Esophagus muscularis mucosa (tissue), 4 donors: ENCODE results near the gene SIDT1. TPM values are rescaled to one million over a fixed set of nuclear protein-coding genes. Genes with fewer than 3 reads are reported as not detected.

Experiments used
- DNase-seq: peaks from one replicate; pipeline ENCODE4 v3.0.0-alpha.2; 2017; ENCODE audit errors: extremely low spot score
- H3K27ac ChIP-seq, 4 donors: fragments of 200-600 bp; sonication (generic); replicated peaks in 1 of 4; 1 replicate in 3 of 4; 2 replicates in 1 of 4; pipeline ENCODE4 v1.5.1; 2016 to 2019; ENCODE audit warnings: mild to moderate bottlenecking in 1 of 4
- H3K27me3 ChIP-seq, 4 donors: fragments of 200-600 bp; sonication (generic); one replicate each; pipeline versions ENCODE4 v1.5.1 to v1.6.0; 2016 to 2019
- H3K36me3 ChIP-seq, 4 donors: fragments of 200-600 bp; sonication (generic); one replicate each; pipeline ENCODE4 v1.5.1; 2016 to 2019
- H3K4me1 ChIP-seq, 4 donors: fragments of 200-600 bp; sonication (generic); one replicate each; pipeline ENCODE4 v1.5.1; 2016 to 2019
- H3K4me3 ChIP-seq, 4 donors: fragments of 200-600 bp; sonication (generic); 1 replicate in 2 of 4; 2 replicates in 2 of 4; pipeline ENCODE4 v1.5.1; 2016 to 2019; ENCODE audit warnings: mild to moderate bottlenecking in 4 of 4, moderate library complexity in 1 of 4
- H3K9me3 ChIP-seq, 4 donors: fragments of 200-600 bp; sonication (generic); 1 replicate in 3 of 4; 2 replicates in 1 of 4; pipeline ENCODE4 v1.5.1; 2016 to 2019
- CTCF ChIP-seq, 3 experiments: fragments of 200-600 bp in 2 of 3; fragments of 450-650 bp in 1 of 3; sonication (generic) in 2 of 3; IDR thresholded peaks; one replicate each; pipeline ENCODE4 v1.5.1; 2017 to 2019; ENCODE audit warnings: antibody characterized with exemption in 3 of 3, mild to moderate bottlenecking in 2 of 3, moderate library complexity in 1 of 3
- EP300 ChIP-seq: sonication (generic); formaldehyde crosslinking; IDR thresholded peaks from one replicate; pipeline ENCODE4 v1.6.1; 2017; ENCODE audit warnings: antibody characterized with exemption
- POLR2A ChIP-seq: fragments of 450-650 bp; IDR thresholded peaks from one replicate; pipeline ENCODE4 v1.6.1; 2017; ENCODE audit warnings: antibody characterized with exemption, moderate library complexity, mild to moderate bottlenecking, low read depth
- POLR2AphosphoS5 ChIP-seq, 2 donors: sonication (generic); formaldehyde crosslinking; IDR thresholded peaks; one replicate each; pipeline ENCODE4 v1.6.1; 2017; ENCODE audit warnings: antibody characterized with exemption in 2 of 2
- WGBS: methylation state at CpG from one replicate; pipeline ENCODE4 v1.1.5; 2018; 5-methylcytosine and 5-hydroxymethylcytosine counted together
- intact Hi-C: fragments of 100-400 bp; cut with DNase I; formaldehyde crosslinking; loops from one replicate; pipeline ENCODE4 v1.15.1; 2023
- total RNA-seq, 4 donors: library from RNA; depleted of rRNA; stranded (reverse); fragments of >200 nt; gene quantifications; one replicate each; pipeline versions ENCODE4 v1.1.0 to v1.2.1, GENCODE V29; 2016

Gene SIDT1
- total RNA-seq = 1 to 10 TPM; 1.2 to 3.8 (median 1.9) TPM

- no peak for TF ChIP-seq EP300
- TF ChIP-seq CTCF (IDR thresholded peaks at IDR 0.05) = peak in 1 of 3 experiments; percentile 16
- WGBS = 7% methylated on average over 18 of the region's 18 CpGs
- H3K9me3 ChIP-seq = no peaks in the 10 kb centered on the region
- peak within 1 kb of the TSS; percentile 54 to 64 (median 62) for H3K4me3 ChIP-seq
- peak within 1 kb of the TSS in 1 of 4 donors; percentile 34 for H3K27ac ChIP-seq
- no peaks in the 10 kb centered on the region for H3K36me3 ChIP-seq
- H3K4me1 ChIP-seq = peaks cover 0 to 20% (median 16%) of the 10 kb centered on the region in 4 donors
- intact Hi-C loops = no loop called here
- no peak for DNase-seq
- peaks cover 0 to 51% (median 13%) of the 10 kb centered on the region in 4 donors for H3K27me3 ChIP-seq
These were observed at the start of gene SIDT1 for GRCh38 chr3:113531826-113532697. Gene SIDT1, plus strand, starts transcription at chr3:113532555. Its CDS starts 467 bp downstream, at chr3:113533022.

- Histone ChIP-seq H3K4me1 (no peaks in the 10 kb centered on the region), H3K9me3 (no peaks in the 10 kb centered on the region), H3K4me3 (no peak overlapping the region), H3K36me3 (peaks cover 5 to 29% (median 11%) of the 10 kb centered on the region in 4 donors), H3K27me3 (no peaks in the 10 kb centered on the region), H3K27ac (no peak overlapping the region)
- DNase-seq = no peak
- WGBS = 87% methylated on average over 8 of the region's 8 CpGs
- TF ChIP-seq EP300 = no peak
- no peak for TF ChIP-seq POLR2A
- no peak for TF ChIP-seq POLR2AphosphoS5 (IDR thresholded peaks at IDR 0.05)
- no peak for TF ChIP-seq CTCF (IDR thresholded peaks at IDR 0.05)
- intact Hi-C loops = no loop called here
These were observed 47.2 kb upstream of the SIDT1 start for GRCh38 chr3:113485161-113485609.

- no peak for DNase-seq
- peaks cover 8 to 52% (median 19%) of the 10 kb centered on the region in 4 donors for H3K36me3 ChIP-seq
- no peaks in the 10 kb centered on the region for H3K9me3 ChIP-seq
- 61% methylated on average over 2 of the region's 2 CpGs for WGBS
- H3K27me3 ChIP-seq = no peaks in the 10 kb centered on the region
- no peak overlapping the region for H3K4me3 ChIP-seq
- H3K4me1 ChIP-seq = no peaks in the 10 kb centered on the region
- no peak overlapping the region for H3K27ac ChIP-seq
- intact Hi-C loops = loop anchor here (2.0 kb wide), 1 partner anchor 132 kb away; no protein-coding TSS in a partner anchor
- TF ChIP-seq CTCF (IDR thresholded peaks at IDR 0.05) = peak; percentile 41 to 50 (median 41)
- TF ChIP-seq POLR2A = no peak
These were observed 37.3 kb upstream of the SIDT1 start for GRCh38 chr3:113495035-113495434.

GRCh38 chr3:113496924-113497323 is 35.4 kb upstream of the SIDT1 start:
- no peaks in the 10 kb centered on the region for H3K9me3 ChIP-seq
- H3K27me3 ChIP-seq = no peaks in the 10 kb centered on the region
- H3K4me3 ChIP-seq = no peak overlapping the region
- DNase-seq = no peak
- TF ChIP-seq POLR2A = no peak
- TF ChIP-seq EP300 = no peak
- no peak for TF ChIP-seq POLR2AphosphoS5 (IDR thresholded peaks at IDR 0.05)
- no peak overlapping the region for H3K27ac ChIP-seq
- no peaks in the 10 kb centered on the region for H3K4me1 ChIP-seq
- intact Hi-C loops = no loop called here
- peaks cover 8 to 46% (median 23%) of the 10 kb centered on the region in 4 donors for H3K36me3 ChIP-seq

GRCh38 chr3:113498221-113499005 is 33.9 kb upstream of the SIDT1 start:
- TF ChIP-seq CTCF (IDR thresholded peaks at IDR 0.05) (no peak), POLR2AphosphoS5 (IDR thresholded peaks at IDR 0.05) (no peak), EP300 (no peak), POLR2A (no peak)
- Histone ChIP-seq H3K4me3 (no peak overlapping the region), H3K4me1 (no peaks in the 10 kb centered on the region), H3K27me3 (no peaks in the 10 kb centered on the region), H3K36me3 (peaks cover 0 to 40% (median 21%) of the 10 kb centered on the region in 4 donors), H3K9me3 (no peaks in the 10 kb centered on the region), H3K27ac (no peak overlapping the region)
- WGBS = 81% methylated on average over 5 of the region's 5 CpGs
- no peak for DNase-seq
- intact Hi-C loops = no loop called here
